GF-D8 (cell line): ENCODE measurements around the gene FUT2.
A peak's percentile ranks its signal among the peaks of the same experiment; 100 is the strongest.
"Not testable (repeated sequence)": the region's sequence is repeated elsewhere in the genome, so short reads cannot be mapped to it uniquely, and the experiment has no call there.

ENCODE experiments used
- DNase-seq: peaks from one replicate; lab custom pipeline; 2025; lab: John Stamatoyannopoulos, UW

The FUT2 gene

GRCh38 chr19:48695743-48696352 is at the start of gene FUT2:
TSS of gene FUT2 (plus strand) at chr19:48695971. CDS start at chr19:48702957, 6,986 bp downstream.
- DNase-seq = no peak

- DNase-seq = no peak
Measured at GRCh38 chr19:48646001-48646721, 49.6 kb upstream of the FUT2 start, which contains the start of gene CA11. TSS of gene CA11 (minus strand) at chr19:48646187. CDS start at chr19:48645632, 555 bp downstream.

GRCh38 chr19:48646722-48647216 is 49.0 kb upstream of the FUT2 start:
- peak; percentile 26 for DNase-seq

GRCh38 chr19:48648134-48648533 is 47.6 kb upstream of the FUT2 start:
- DNase-seq = no peak

GRCh38 chr19:48650974-48651682 is 44.6 kb upstream of the FUT2 start:
- DNase-seq = no peak

GRCh38 chr19:48651683-48652048 is 44.1 kb upstream of the FUT2 start:
- DNase-seq = no peak

- DNase-seq = no peak
Measured at GRCh38 chr19:48654299-48655059, 41.3 kb upstream of the FUT2 start.

- DNase-seq = no peak
Measured at GRCh38 chr19:48656840-48657474, 38.8 kb upstream of the FUT2 start.

GRCh38 chr19:48657828-48658227 is 37.9 kb upstream of the FUT2 start:
- DNase-seq = not testable (repeated sequence)

GRCh38 chr19:48658483-48658882 is 37.3 kb upstream of the FUT2 start:
- no peak for DNase-seq

- DNase-seq = no peak
Measured at GRCh38 chr19:48659768-48660167, 36.0 kb upstream of the FUT2 start.

- DNase-seq = no peak
Measured at GRCh38 chr19:48660852-48661710, 34.7 kb upstream of the FUT2 start.

GRCh38 chr19:48661711-48662090 is 34.1 kb upstream of the FUT2 start:
- no peak for DNase-seq

- no peak for DNase-seq
Measured at GRCh38 chr19:48663667-48664066, 32.1 kb upstream of the FUT2 start.

GRCh38 chr19:48664476-48664875 is 31.3 kb upstream of the FUT2 start:
- DNase-seq = no peak

GRCh38 chr19:48665786-48666185 is 30.0 kb upstream of the FUT2 start:
- no peak for DNase-seq

- DNase-seq = no peak
Measured at GRCh38 chr19:48668332-48668731, 27.4 kb upstream of the FUT2 start.

GRCh38 chr19:48668761-48669160 is 27.0 kb upstream of the FUT2 start:
- DNase-seq = no peak

- DNase-seq = no peak
Measured at GRCh38 chr19:48669903-48670668, 25.7 kb upstream of the FUT2 start.
